Caco-2 (cell line): ENCODE data around the gene DNAJB11. TPM values are rescaled to one million over a fixed set of nuclear protein-coding genes. Genes with fewer than 3 reads are reported as not detected.

ENCODE experiments used
- BruUV-seq: library from RNA; stranded (reverse); fragments of 400-500 nt; replicated peaks from 2 replicates; lab custom pipeline; 2021; lab: Mats Ljungman, UMichigan
- CTCF ChIA-PET: fragments of 300-600 bp; sonication (Branson Sonifier 250); formaldehyde crosslinking; loops from one replicate; lab custom pipeline; 2022; ENCODE audit warnings: antibody characterized with exemption; lab: Charles Lee
- POLR2A ChIA-PET: fragments of 300-600 bp; sonication (Branson Sonifier 250); formaldehyde crosslinking; loops from one replicate; lab custom pipeline; 2022; ENCODE audit warnings: antibody characterized with exemption; lab: Charles Lee
- DNase-seq, 2 experiments: peaks; one replicate each; pipeline versions ENCODE4 v3.0.0 to v3.0.0-alpha.2; 2020 to 2022
- H3K27me3 ChIP-seq: replicated peaks from 2 replicates; pipeline ENCODE4 v1.6.0; 2011; ENCODE audit warnings: low read length; ENCODE audit not compliant: control insufficient read depth, insufficient read depth
- H3K36me3 ChIP-seq: 2 replicates; pipeline ENCODE4 v1.5.1; 2011; ENCODE audit warnings: low read length; ENCODE audit not compliant: control insufficient read depth, insufficient read depth
- H3K4me1 ChIP-seq: fragments of 250-450 bp; sonication (Bioruptor Pico); 2 replicates; pipeline ENCODE4 v1.5.1; 2020; ENCODE audit warnings: mild to moderate bottlenecking
- H3K4me3 ChIP-seq: 2 replicates; pipeline ENCODE4 v1.5.1; 2011; ENCODE audit warnings: low read depth, mild to moderate bottlenecking, control low read depth, low read length
- H3K9me3 ChIP-seq: fragments of 250-450 bp; sonication (Bioruptor Pico); 2 replicates; pipeline ENCODE4 v1.5.1; 2020; ENCODE audit warnings: mild to moderate bottlenecking, moderate library complexity
- H3K27ac Mint-ChIP-seq: one replicate; pipeline ENCODE4 v1.8.0; 2022; ENCODE audit warnings: mixed read lengths; ENCODE audit not compliant: unreplicated experiment
- H3K27me3 Mint-ChIP-seq: one replicate; pipeline ENCODE4 v1.8.0; 2022; ENCODE audit warnings: mixed read lengths; ENCODE audit not compliant: insufficient read depth, unreplicated experiment
- H3K36me3 Mint-ChIP-seq: one replicate; pipeline ENCODE4 v1.8.0; 2022; ENCODE audit warnings: mild to moderate bottlenecking, mixed read lengths; ENCODE audit not compliant: insufficient read depth, unreplicated experiment
- H3K4me1 Mint-ChIP-seq: one replicate; pipeline ENCODE4 v1.8.0; 2022; ENCODE audit warnings: low read depth, mixed read lengths; ENCODE audit not compliant: unreplicated experiment
- H3K4me3 Mint-ChIP-seq: one replicate; pipeline ENCODE4 v1.8.0; 2022; ENCODE audit warnings: mild to moderate bottlenecking, moderate library complexity, mixed read lengths; ENCODE audit not compliant: unreplicated experiment
- H3K9me3 Mint-ChIP-seq: one replicate; pipeline ENCODE4 v1.8.0; 2022; ENCODE audit warnings: mixed read lengths; ENCODE audit not compliant: unreplicated experiment
- intact Hi-C: fragments of 100-400 bp; cut with micrococcal nuclease; formaldehyde crosslinking; loops from one replicate; pipeline ENCODE4 v1.10.0; 2022; ENCODE audit not compliant: unreplicated experiment
- total RNA-seq: library from RNA; stranded (reverse); gene quantifications from 2 replicates; pipeline ENCODE4 v1.2.3, GENCODE V29; 2022
- TF ChIP-seq, protein P1 (sequence below), 2 experiments: fragments of 200-600 bp in 1 of 2; IDR thresholded peaks; 1 replicate in 1 of 2; 2 replicates in 1 of 2; pipeline versions ENCODE4 v1.5.1 to v1.8.0; 2011 to 2022; ENCODE audit warnings: antibody characterized with exemption in 1 of 2, control low read depth in 1 of 2, inconsistent platforms in 1 of 2, low read depth in 1 of 2, low read length in 1 of 2, mild to moderate bottlenecking in 1 of 2, moderate library complexity in 1 of 2; ENCODE audit not compliant: insufficient read depth in 1 of 2, severe bottlenecking in 1 of 2, unreplicated experiment in 1 of 2

Gene DNAJB11
- total RNA-seq, 1 experiment from 2014 or later = 95.7 TPM

DNA sequence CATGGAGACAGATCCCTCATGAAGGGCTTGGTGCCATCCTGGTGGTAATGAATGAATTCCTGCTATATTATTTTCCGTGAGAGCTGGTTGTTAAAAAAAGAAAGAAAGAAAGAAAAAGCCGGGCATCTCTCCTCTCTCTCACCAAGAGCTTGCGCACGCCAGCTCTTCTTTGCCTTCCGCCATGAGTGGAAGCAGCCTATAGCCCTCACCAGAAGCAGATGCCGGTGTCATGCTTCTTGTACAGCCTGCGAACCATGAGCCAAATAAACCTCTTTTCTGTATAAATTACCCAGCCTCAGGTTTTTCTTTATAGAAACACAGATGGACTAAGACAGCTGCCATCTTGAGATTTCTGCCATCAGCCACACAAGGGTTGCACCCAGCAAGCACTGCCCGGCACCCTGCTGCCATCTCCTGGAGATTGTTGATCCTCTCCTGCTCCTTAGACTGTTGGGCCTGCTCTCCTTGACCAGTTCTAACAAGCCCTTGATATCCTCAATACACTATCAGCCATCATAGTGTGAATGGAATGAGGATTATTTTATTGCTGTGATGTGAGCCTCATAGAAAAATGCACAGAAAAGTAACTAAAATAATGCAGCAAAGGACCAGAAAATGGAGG is 38.8 kb downstream of the DNAJB11 start:
- Histone ChIP-seq H3K27me3 (no peaks in the 10 kb centered on the region), H3K9me3 (no peaks in the 10 kb centered on the region), H3K4me1 (peaks cover 43% of the 10 kb centered on the region), H3K36me3 (no peaks in the 10 kb centered on the region), H3K4me3 (no peak overlapping the region)
- H3K27ac Mint-ChIP-seq = peak overlapping the region; percentile 61
- BruUV-seq = no TSS peak
- H3K27me3 Mint-ChIP-seq = no peaks in the 10 kb centered on the region
- CTCF ChIA-PET = interaction anchor here (2.8 kb wide), 1 partner anchor 19 kb away, joined by 21 read pairs; no protein-coding TSS in a partner anchor
- intact Hi-C loops = no loop called here
- POLR2A ChIA-PET = interaction anchor here (0.5 kb wide), 1 partner anchor 20 kb away, joined by 5 read pairs; no protein-coding TSS in a partner anchor
- TF ChIP-seq, protein P1, sequence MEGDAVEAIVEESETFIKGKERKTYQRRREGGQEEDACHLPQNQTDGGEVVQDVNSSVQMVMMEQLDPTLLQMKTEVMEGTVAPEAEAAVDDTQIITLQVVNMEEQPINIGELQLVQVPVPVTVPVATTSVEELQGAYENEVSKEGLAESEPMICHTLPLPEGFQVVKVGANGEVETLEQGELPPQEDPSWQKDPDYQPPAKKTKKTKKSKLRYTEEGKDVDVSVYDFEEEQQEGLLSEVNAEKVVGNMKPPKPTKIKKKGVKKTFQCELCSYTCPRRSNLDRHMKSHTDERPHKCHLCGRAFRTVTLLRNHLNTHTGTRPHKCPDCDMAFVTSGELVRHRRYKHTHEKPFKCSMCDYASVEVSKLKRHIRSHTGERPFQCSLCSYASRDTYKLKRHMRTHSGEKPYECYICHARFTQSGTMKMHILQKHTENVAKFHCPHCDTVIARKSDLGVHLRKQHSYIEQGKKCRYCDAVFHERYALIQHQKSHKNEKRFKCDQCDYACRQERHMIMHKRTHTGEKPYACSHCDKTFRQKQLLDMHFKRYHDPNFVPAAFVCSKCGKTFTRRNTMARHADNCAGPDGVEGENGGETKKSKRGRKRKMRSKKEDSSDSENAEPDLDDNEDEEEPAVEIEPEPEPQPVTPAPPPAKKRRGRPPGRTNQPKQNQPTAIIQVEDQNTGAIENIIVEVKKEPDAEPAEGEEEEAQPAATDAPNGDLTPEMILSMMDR (IDR thresholded peaks at IDR 0.05; ENCODE audit: insufficient read depth in 1 of 2, low read depth in 1 of 2, low read length in 1 of 2, severe bottlenecking in 1 of 2, unreplicated experiment in 1 of 2) = peak; percentile 21 to 28
- H3K9me3 Mint-ChIP-seq = peaks cover 9% of the 10 kb centered on the region
- no peaks in the 10 kb centered on the region for H3K36me3 Mint-ChIP-seq
- DNase-seq = peak; percentile 54 to 61
- peaks cover 41% of the 10 kb centered on the region for H3K4me1 Mint-ChIP-seq
- H3K4me3 Mint-ChIP-seq = no peak overlapping the region

- no TSS peak for BruUV-seq
- Mint-ChIP-seq H3K27me3 (no peaks in the 10 kb centered on the region), H3K4me1 (peaks cover 32% of the 10 kb centered on the region), H3K36me3 (peaks cover 6% of the 10 kb centered on the region), H3K9me3 (peaks cover 9% of the 10 kb centered on the region), H3K27ac (peak overlapping the region; percentile 71), H3K4me3 (no peak overlapping the region)
- ChIA-PET POLR2A (interaction anchor here (0.5 kb wide), 1 partner anchor 257 kb away, joined by 3 read pairs; no protein-coding TSS in a partner anchor), CTCF (interaction anchor here (3.2 kb wide), 1 partner anchor 141 kb away, joined by 14 read pairs; no protein-coding TSS in a partner anchor)
- Histone ChIP-seq H3K27me3 (no peaks in the 10 kb centered on the region), H3K9me3 (no peaks in the 10 kb centered on the region), H3K36me3 (0 out of 2 replicates have a peak, but pooled peaks cover 4% of the 10 kb centered on the region), H3K4me3 (no peak overlapping the region), H3K4me1 (peaks cover 23% of the 10 kb centered on the region)
- TF ChIP-seq, protein P1 (IDR thresholded peaks at IDR 0.05; ENCODE audit: insufficient read depth in 1 of 2, low read depth in 1 of 2, low read length in 1 of 2, severe bottlenecking in 1 of 2, unreplicated experiment in 1 of 2) = no peak
- intact Hi-C loops = loop anchor here (1.0 kb wide), 1 partner anchor 13 kb away; no protein-coding TSS in a partner anchor
- no peak for DNase-seq
Observed at GRCh38 chr3:186612065-186612464, 41.5 kb downstream of the DNAJB11 start.

DNA sequence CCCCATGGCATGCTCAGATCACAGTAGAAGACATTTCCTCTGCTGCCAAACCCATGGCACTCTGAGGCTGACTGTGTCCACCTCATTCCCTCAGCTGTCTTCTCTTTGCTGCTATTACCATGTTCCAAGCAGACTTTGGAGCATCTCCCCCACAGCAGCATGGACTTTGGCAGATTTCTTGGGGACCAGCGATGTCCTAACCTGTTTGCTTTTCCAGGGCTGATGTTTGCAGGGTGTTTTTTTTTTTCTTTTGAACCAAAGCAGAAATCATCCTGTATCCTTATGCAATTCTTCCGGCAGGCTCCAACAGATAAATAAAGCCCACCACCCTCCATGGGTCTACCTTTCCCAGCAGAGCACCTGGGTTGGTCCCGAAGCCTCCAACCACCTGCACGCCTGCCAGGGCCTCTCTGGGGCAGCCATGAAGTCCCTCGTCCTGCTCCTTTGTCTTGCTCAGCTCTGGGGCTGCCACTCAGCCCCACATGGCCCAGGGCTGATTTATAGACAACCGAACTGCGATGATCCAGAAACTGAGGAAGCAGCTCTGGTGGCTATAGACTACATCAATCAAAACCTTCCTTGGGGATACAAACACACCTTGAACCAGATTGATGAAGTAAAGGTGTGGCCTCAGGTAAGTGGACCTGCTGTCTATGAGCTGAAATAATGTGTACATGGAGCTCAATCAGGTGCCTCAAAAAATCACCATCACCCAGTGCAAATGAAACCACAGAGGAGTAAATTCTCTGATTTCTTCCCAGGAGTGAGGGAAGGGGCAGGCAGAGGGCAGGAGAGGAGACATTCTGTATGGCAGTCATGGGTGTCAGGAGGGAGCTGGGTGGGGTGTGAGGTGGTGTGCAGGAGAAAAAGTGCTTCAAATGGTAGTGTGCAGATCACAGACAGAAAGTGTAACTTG is 42.5 kb downstream of the DNAJB11 start, which contains the start of gene AHSG:
Gene AHSG (plus strand): TSS at position 340 of the 916 bp plus-strand sequence. CDS start 82 bp downstream, at position 422.
- peak within 1 kb of the TSS; percentile 34 for H3K4me3 Mint-ChIP-seq
- no peaks in the 10 kb centered on the region for H3K27me3 ChIP-seq
- TF ChIP-seq, protein P1 (IDR thresholded peaks at IDR 0.05; ENCODE audit: insufficient read depth in 1 of 2, low read depth in 1 of 2, low read length in 1 of 2, severe bottlenecking in 1 of 2, unreplicated experiment in 1 of 2) = no peak

More for the DNA sequence above, 42.5 kb downstream of the DNAJB11 start, which contains the start of gene AHSG:
- Mint-ChIP-seq H3K36me3 (peaks cover 6% of the 10 kb centered on the region), H3K4me1 (peaks cover 26% of the 10 kb centered on the region), H3K9me3 (peaks cover 9% of the 10 kb centered on the region), H3K27ac (peak within 1 kb of the TSS; percentile 81), H3K27me3 (no peaks in the 10 kb centered on the region)
- BruUV-seq = TSS peak; percentile 63
- ChIA-PET POLR2A (interaction anchor here (0.5 kb wide), 2 partner anchors 256 to 681 kb away, joined by 3 read pairs; no protein-coding TSS in a partner anchor), CTCF (interaction anchor here (0.5 to 3.2 kb wide), 5 partner anchors 24 to 509 kb away, joined by 3 to 14 read pairs (median 4); no protein-coding TSS in a partner anchor)
- H3K4me3 ChIP-seq = peak within 1 kb of the TSS; percentile 33
- 0 out of 2 replicates have a peak, but pooled peaks cover 4% of the 10 kb centered on the region for H3K36me3 ChIP-seq
- DNase-seq = peak; percentile 57
- intact Hi-C loops = loop anchor here (1.0 kb wide), 1 partner anchor 14 kb away; no protein-coding TSS in a partner anchor
- H3K4me1 ChIP-seq = peaks cover 14% of the 10 kb centered on the region; the same call in 1 of the 2 replicates
- H3K9me3 ChIP-seq = no peaks in the 10 kb centered on the region
